Cardiac muscle cell (in vitro differentiated cells and primary cell): ENCODE results near the gene C17orf50. TPM values are rescaled to one million over a fixed set of nuclear protein-coding genes. Genes with fewer than 3 reads are reported as not detected.
"Not testable (repeated sequence)": the region's sequence is repeated elsewhere in the genome, so short reads cannot be mapped to it uniquely, and the experiment has no call there.

Experiments used
- DNase-seq, 2 donors: peaks; one replicate each; pipeline versions ENCODE4 v3.0.0 to v3.0.0-alpha.2; 2010 to 2017; ENCODE audit warnings: low read depth in 1 of 2, low spot score in 1 of 2
- H3K27ac ChIP-seq: fragments of 200-600 bp; sonication (generic); 2 replicates; pipeline ENCODE4 v1.5.1; 2016
- H3K27me3 ChIP-seq: fragments of 200-600 bp; sonication (generic); 2 replicates; pipeline ENCODE4 v1.6.0; 2016; ENCODE audit warnings: control low read depth
- H3K36me3 ChIP-seq: fragments of 200-600 bp; sonication (generic); 2 replicates; pipeline ENCODE4 v1.5.1; 2016; ENCODE audit warnings: control low read depth
- H3K4me1 ChIP-seq: fragments of 200-600 bp; sonication (generic); 2 replicates; pipeline ENCODE4 v1.8.1; 2017; ENCODE audit warnings: low read depth, mild to moderate bottlenecking, mixed run types
- H3K4me3 ChIP-seq: fragments of 200-600 bp; sonication (generic); 2 replicates; pipeline ENCODE4 v1.5.1; 2016; ENCODE audit warnings: mild to moderate bottlenecking
- H3K9me3 ChIP-seq: fragments of 200-600 bp; sonication (generic); 2 replicates; pipeline ENCODE4 v1.5.1; 2017; ENCODE audit warnings: low read depth, mild to moderate bottlenecking, control low read depth
- CTCF ChIP-seq: IDR thresholded peaks from 2 replicates; pipeline ENCODE4 v1.5.1; 2012; ENCODE audit warnings: low read depth, mild to moderate bottlenecking, low read length
- polyA plus RNA-seq: library from polyadenylated mRNA; unstranded; fragments of >200 nt; fragmentation: Nextera tagmentation; extraction: Ambion mirVana; gene quantifications from 2 replicates; pipeline ENCODE4 v1.2.1, GENCODE V29; 2016
- total RNA-seq: library from RNA; depleted of rRNA; stranded (reverse); fragments of >200 nt; gene quantifications from 2 replicates; pipeline ENCODE4 v1.2.3, GENCODE V29; 2016

C17orf50 gene
- total and polyA plus RNA-seq, 2 experiments from 2014 or later, result 0.74 to 1.2 TPM

GRCh38 chr17:35748979-35749378, 11.7 kb upstream of the C17orf50 start:
- no peak for TF ChIP-seq CTCF
- Histone ChIP-seq H3K27ac (no peak overlapping the region), H3K27me3 (no peaks in the 10 kb centered on the region), H3K4me1 (no peaks in the 10 kb centered on the region), H3K4me3 (no peak overlapping the region), H3K9me3 (no peaks in the 10 kb centered on the region), H3K36me3 (no peaks in the 10 kb centered on the region)
- no peak for DNase-seq

GRCh38 chr17:35749560-35750412, 10.9 kb upstream of the C17orf50 start:
- no peaks in the 10 kb centered on the region for H3K4me1 ChIP-seq
- H3K4me3 ChIP-seq, result no peak overlapping the region
- no peaks in the 10 kb centered on the region for H3K27me3 ChIP-seq
- no peaks in the 10 kb centered on the region for H3K36me3 ChIP-seq
- no peaks in the 10 kb centered on the region for H3K9me3 ChIP-seq
- peak in 1 of 2 donors; percentile 60 for DNase-seq
- no peak for TF ChIP-seq CTCF
- H3K27ac ChIP-seq, result no peak overlapping the region

DNA sequence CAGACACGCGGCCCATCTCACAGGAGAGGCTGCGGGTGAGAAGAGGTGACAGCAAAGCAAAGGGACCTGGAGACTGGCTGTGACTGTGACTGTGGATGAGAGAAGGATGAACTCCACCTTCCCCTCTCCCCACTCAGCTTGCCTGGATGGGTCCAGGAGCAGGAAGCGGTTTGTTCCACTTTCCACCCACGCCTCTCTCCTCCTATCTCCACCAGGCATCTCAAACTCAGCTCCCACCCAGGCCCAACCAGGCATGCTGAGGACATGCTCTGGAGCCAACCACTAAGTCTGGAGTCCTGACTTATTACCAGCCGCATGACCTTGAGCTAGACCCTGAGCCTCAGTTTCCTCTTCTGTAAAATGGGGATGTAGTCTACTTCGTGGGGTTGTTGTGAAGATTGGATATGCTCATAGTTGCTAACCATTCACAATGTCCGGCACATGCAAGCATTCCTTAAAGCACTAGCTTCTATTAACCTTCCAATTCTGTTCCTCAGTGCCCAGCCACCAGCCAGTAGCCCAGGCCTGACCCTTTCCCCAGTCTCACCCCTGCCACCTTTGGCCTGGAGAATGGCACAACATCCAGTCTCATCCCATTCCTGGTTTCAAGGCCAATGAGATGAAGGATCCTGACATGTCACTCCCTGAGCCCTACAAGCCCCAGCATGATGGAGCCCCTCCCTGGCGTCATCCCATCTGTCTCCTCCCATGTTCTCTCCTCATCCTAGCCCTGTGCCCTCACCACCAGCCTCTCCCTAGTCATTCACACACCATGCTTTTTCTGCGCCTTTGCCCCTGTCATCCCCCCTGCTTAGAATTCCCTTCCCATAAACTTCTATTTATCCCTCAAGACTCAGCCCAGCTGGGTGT, 9.9 kb upstream of the C17orf50 start:
- no peak overlapping the region for H3K27ac ChIP-seq
- no peak for TF ChIP-seq CTCF
- H3K27me3 ChIP-seq, result no peaks in the 10 kb centered on the region
- H3K9me3 ChIP-seq, result no peaks in the 10 kb centered on the region
- no peak for DNase-seq
- H3K4me3 ChIP-seq, result no peak overlapping the region
- H3K36me3 ChIP-seq, result no peaks in the 10 kb centered on the region
- no peaks in the 10 kb centered on the region for H3K4me1 ChIP-seq

DNA sequence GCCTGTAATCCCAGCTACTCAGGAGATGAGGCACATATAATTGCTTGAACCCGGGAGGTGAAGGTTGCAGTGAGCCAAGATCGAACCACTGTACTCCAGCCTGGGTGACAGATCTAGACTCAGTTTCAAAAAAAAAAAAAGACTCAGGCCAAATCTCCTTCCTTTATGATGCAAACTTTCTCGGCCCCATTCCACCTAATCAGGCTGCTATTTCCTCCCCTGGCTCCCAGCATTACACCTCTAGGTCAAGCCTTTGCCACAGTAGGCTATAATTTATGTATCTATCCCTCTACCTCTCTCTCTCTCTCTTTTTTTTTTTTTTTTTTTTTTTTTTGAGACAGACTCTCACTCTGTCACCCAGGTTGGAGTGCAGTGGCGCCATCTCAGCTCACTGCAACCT, 9.1 kb upstream of the C17orf50 start:
- H3K27ac ChIP-seq, H3K27me3 ChIP-seq, H3K9me3 ChIP-seq, H3K4me3 ChIP-seq, H3K36me3 ChIP-seq, H3K4me1 ChIP-seq: not testable (repeated sequence)
- DNase-seq, result peak in 1 of 2 donors; percentile 76

GRCh38 chr17:35752471-35752870, 8.2 kb upstream of the C17orf50 start:
- Histone ChIP-seq H3K9me3 (no peaks in the 10 kb centered on the region), H3K4me1 (no peaks in the 10 kb centered on the region), H3K27ac (no peak overlapping the region), H3K36me3 (no peaks in the 10 kb centered on the region), H3K27me3 (no peaks in the 10 kb centered on the region), H3K4me3 (no peak overlapping the region)
- TF ChIP-seq CTCF, result no peak
- no peak for DNase-seq
